Ovary (tissue), 9 donors: ENCODE results near the gene PROS1. TPM values are rescaled to one million over a fixed set of nuclear protein-coding genes. Genes with fewer than 3 reads are reported as not detected.
"Not testable (repeated sequence)": the region's sequence is repeated elsewhere in the genome, so short reads cannot be mapped to it uniquely, and the experiment has no call there.

Experiments
- DNase-seq, 5 donors: peaks; one replicate each; pipeline ENCODE4 v3.0.0-alpha.2; 2019 to 2020
- H3K27ac ChIP-seq, 2 donors: fragments of 200-600 bp; one replicate each; pipeline versions ENCODE4 v1.5.1 to v1.8.0; 2019 to 2022
- H3K27me3 ChIP-seq: fragments of 200-600 bp; one replicate; pipeline ENCODE4 v1.8.0; 2022
- H3K36me3 ChIP-seq: fragments of 200-600 bp; sonication (generic); one replicate; pipeline ENCODE4 v1.5.1; 2019
- H3K4me1 ChIP-seq: one replicate; pipeline ENCODE4 v1.8.1; 2013; ENCODE audit warnings: mild to moderate bottlenecking, moderate library complexity; ENCODE audit not compliant: insufficient read depth
- H3K4me3 ChIP-seq: fragments of 200-600 bp; sonication (generic); one replicate; pipeline ENCODE4 v1.5.1; 2017
- H3K9me3 ChIP-seq, 2 donors: fragments of 200-600 bp in 1 of 2; sonication (generic) in 1 of 2; one replicate each; pipeline versions ENCODE4 v1.5.1 to v1.8.1; 2013 to 2019; ENCODE audit warnings: mild to moderate bottlenecking in 1 of 2, moderate library complexity in 1 of 2
- EP300 ChIP-seq: sonication (generic); formaldehyde crosslinking; IDR thresholded peaks from one replicate; pipeline ENCODE4 v1.6.1; 2017; ENCODE audit warnings: antibody characterized with exemption
- POLR2A ChIP-seq: fragments of 450-650 bp; IDR thresholded peaks from one replicate; pipeline ENCODE4 v1.6.1; 2017; ENCODE audit warnings: antibody characterized with exemption, mild to moderate bottlenecking, moderate library complexity
- WGBS, 3 donors: extraction: QIAGEN DNeasy Blood & Tissue Kit in 1 of 3; methylation state at CpG; one replicate each; pipeline versions ENCODE4 v1.1.5 to v1.1.7; 2013 to 2017; 5-methylcytosine and 5-hydroxymethylcytosine counted together
- intact Hi-C, 4 donors: fragments of 100-400 bp; cut with DNase I; formaldehyde crosslinking; loops; one replicate each; pipeline versions ENCODE4 v1.11.0 to v1.15.1; 2022 to 2023
- polyA plus RNA-seq, 2 donors: library from polyadenylated mRNA; stranded (reverse); fragments of 200-250 nt in 1 of 2; fragments of 350-450 nt in 1 of 2; fragmentation: Illumina TruSeq in 1 of 2; extraction: RNeasy Lipid Tissue Mini Kit (QIAGEN cat#74804) in 1 of 2; gene quantifications; one replicate each; pipeline ENCODE4 v1.2.3, GENCODE V29; 2013 to 2014
- total RNA-seq, 7 donors: library from RNA; depleted of rRNA in 2 of 7; stranded (reverse); fragments of >200 nt in 2 of 7; fragmentation: NEBNext Ultra II Directional in 3 of 7; extraction: Animal tissue kit (Norgen Biotek cat#: 25700) in 3 of 7; gene quantifications; one replicate each; pipeline versions ENCODE4 v1.1.0 to v1.2.4, GENCODE V29; 2016 to 2023
- TF ChIP-seq, protein P1 (sequence below), 3 donors: fragments of 450-650 bp in 2 of 3; fragments of 200-600 bp in 1 of 3; IDR thresholded peaks; one replicate each; pipeline versions ENCODE4 v1.5.1 to v1.8.0; 2016 to 2022; ENCODE audit warnings: antibody characterized with exemption in 3 of 3, mild to moderate bottlenecking in 1 of 3
- donor health status: DM: no; HTN: no; CAD: no; lungs with moderate emphysema.
- donor health status: DM: no; HTN: no; CAD: no.
- donor health status: Bipolar disorder and iron deficiency.
- donor health status: DM: yes; HTN: yes; CAD: no.
- donor health status: DM: no; HTN: no; CAD: no.
- donor health status: DM: yes; HTN: yes; CAD: no.

PROS1 gene
- total and polyA plus RNA-seq, 9 donors: 41.6 to 95.1 (median 50.0) TPM

DNA sequence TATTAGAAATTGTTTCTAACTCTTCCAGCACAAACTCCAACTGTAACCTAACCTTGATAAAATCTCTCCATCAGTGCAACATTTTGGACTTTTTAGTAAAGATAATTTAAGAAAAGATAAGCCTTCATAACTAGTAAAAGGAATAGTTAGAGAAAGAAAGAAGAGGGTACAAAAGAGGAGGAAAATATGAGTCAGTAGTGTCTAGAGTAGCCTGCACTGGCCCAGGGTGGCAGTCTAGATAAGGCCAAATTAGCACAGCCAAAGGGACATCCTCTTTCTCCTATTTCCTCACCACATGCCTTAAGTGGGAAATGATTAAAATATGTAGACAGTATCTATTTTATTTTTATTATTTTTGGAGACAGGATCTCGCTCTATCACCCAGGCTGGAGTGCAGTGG is 3.7 kb downstream of the PROS1 start:
- Histone ChIP-seq H3K4me3 (no peak overlapping the region), H3K36me3 (no peaks in the 10 kb centered on the region), H3K4me1 (no peaks in the 10 kb centered on the region), H3K27ac (no peak overlapping the region), H3K9me3 (no peaks in the 10 kb centered on the region), H3K27me3 (no peaks in the 10 kb centered on the region)
- intact Hi-C loops: no loop called here
- no peak for DNase-seq
- TF ChIP-seq EP300 (no peak), POLR2A (no peak)
- TF ChIP-seq, protein P1, sequence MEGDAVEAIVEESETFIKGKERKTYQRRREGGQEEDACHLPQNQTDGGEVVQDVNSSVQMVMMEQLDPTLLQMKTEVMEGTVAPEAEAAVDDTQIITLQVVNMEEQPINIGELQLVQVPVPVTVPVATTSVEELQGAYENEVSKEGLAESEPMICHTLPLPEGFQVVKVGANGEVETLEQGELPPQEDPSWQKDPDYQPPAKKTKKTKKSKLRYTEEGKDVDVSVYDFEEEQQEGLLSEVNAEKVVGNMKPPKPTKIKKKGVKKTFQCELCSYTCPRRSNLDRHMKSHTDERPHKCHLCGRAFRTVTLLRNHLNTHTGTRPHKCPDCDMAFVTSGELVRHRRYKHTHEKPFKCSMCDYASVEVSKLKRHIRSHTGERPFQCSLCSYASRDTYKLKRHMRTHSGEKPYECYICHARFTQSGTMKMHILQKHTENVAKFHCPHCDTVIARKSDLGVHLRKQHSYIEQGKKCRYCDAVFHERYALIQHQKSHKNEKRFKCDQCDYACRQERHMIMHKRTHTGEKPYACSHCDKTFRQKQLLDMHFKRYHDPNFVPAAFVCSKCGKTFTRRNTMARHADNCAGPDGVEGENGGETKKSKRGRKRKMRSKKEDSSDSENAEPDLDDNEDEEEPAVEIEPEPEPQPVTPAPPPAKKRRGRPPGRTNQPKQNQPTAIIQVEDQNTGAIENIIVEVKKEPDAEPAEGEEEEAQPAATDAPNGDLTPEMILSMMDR (IDR thresholded peaks at IDR 0.05): no peak
- WGBS, 3 donors: 93 to 100% (median 96%) methylated on average over 1 of the region's 1 CpG

DNA sequence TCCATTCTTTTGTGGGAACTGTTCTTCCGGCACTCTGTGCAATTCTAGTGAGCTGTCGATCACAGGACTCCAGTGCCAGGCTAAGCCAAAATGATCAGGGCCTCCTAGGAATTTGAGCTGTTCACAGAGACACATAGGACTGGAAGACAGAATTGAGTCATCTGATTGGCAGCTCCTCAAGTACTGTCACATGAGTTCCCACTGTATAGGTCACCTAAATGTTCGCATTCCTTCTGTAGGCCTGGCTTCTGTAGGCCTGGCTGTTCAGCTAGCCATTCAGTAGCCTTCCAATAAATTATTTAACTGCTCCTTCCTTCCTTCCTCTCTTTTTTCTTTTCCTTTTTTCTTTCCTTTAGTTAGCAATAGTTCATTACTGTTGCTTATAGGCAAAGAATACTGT is 4.3 kb downstream of the PROS1 start:
- no peaks in the 10 kb centered on the region for H3K36me3 ChIP-seq
- H3K27ac ChIP-seq: no peak overlapping the region
- H3K4me3 ChIP-seq: no peak overlapping the region
- no peaks in the 10 kb centered on the region for H3K27me3 ChIP-seq
- intact Hi-C loops: no loop called here
- no peaks in the 10 kb centered on the region for H3K9me3 ChIP-seq
- H3K4me1 ChIP-seq: no peaks in the 10 kb centered on the region
- no peak for DNase-seq
- TF ChIP-seq EP300 (no peak), POLR2A (no peak)
- TF ChIP-seq, protein P1 (IDR thresholded peaks at IDR 0.05): no peak
- WGBS, 3 donors: 60 to 80% (median 66%) methylated on average over 3 of the region's 3 CpGs

- H3K4me3 ChIP-seq, H3K4me1 ChIP-seq, H3K9me3 ChIP-seq, H3K36me3 ChIP-seq, H3K27ac ChIP-seq, H3K27me3 ChIP-seq, DNase-seq, intact Hi-C loops: not testable (repeated sequence)
- WGBS, 3 donors: 96 to 97% (median 97%) methylated on average over 19 of the region's 19 CpGs
Observed at GRCh38 chr3:93965106-93965505, 8.6 kb downstream of the PROS1 start.

DNA sequence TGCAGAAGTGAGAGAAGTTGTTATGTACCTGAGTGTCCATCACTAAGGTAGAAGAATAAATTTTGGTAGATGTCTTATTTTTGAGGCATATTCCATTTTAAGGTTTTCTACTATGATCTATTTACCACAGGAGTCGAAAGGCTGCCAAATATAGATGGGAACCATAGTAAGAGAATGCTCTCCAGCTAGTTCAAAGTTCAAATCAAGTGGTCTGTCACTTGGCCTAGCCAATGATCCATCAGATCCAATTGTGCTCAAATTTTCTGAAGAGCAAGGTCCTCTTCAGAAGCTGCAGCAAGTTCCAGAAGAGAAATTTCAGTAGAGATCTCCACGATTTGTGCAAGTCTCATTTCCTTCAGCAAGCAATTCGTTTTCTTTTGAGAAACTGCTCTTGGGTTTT is 10.9 kb downstream of the PROS1 start:
- Histone ChIP-seq H3K27ac (no peak overlapping the region), H3K36me3 (no peaks in the 10 kb centered on the region), H3K9me3 (no peaks in the 10 kb centered on the region), H3K27me3 (no peaks in the 10 kb centered on the region), H3K4me3 (no peak overlapping the region), H3K4me1 (no peaks in the 10 kb centered on the region)
- intact Hi-C loops: no loop called here
- TF ChIP-seq, protein P1 (IDR thresholded peaks at IDR 0.05): no peak
- no peak for TF ChIP-seq EP300
- TF ChIP-seq POLR2A: no peak
- DNase-seq: no peak
- WGBS, 3 donors: 91 to 97% (median 93%) methylated on average over 3 of the region's 3 CpGs

GRCh38 chr3:93961489-93961888 is 12.2 kb downstream of the PROS1 start:
- intact Hi-C loops: no loop called here
- DNase-seq: no peak
- no peaks in the 10 kb centered on the region for H3K9me3 ChIP-seq
- H3K27ac ChIP-seq: no peak overlapping the region
- 45 to 63% (median 51%) methylated on average over 1 of the region's 1 CpG for WGBS, 3 donors
- no peak overlapping the region for H3K4me3 ChIP-seq
- H3K27me3 ChIP-seq: no peaks in the 10 kb centered on the region
- H3K36me3 ChIP-seq: no peaks in the 10 kb centered on the region
- H3K4me1 ChIP-seq: no peaks in the 10 kb centered on the region
- TF ChIP-seq POLR2A (no peak), EP300 (no peak)
- TF ChIP-seq, protein P1 (IDR thresholded peaks at IDR 0.05): no peak
